ENCODE data around the gene PADI6.

DNA sequence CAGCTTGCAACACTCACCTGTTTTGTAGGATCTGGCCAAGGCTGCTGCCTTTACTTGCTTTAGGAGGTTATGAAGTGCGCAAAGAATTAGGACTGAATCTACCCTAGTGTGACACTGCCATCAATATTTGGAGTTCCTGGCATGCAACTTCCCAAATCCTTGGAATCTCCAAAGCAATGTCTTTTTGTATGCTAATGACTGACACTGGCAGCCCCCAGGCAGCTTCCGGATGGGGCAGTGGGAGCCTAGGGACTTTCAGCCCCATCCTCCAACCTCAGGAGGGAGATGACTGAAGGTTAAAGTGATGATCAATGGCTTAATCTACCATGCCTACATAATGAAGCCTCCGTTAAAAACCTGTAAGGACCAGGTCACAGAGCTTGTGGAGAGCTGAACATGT, 62.0 kb downstream of the PADI6 start:
- TF ChIP-seq EZH2phosphoT487 (IDR thresholded peaks at IDR 0.05), result no peak
- TF ChIP-seq, protein P1, sequence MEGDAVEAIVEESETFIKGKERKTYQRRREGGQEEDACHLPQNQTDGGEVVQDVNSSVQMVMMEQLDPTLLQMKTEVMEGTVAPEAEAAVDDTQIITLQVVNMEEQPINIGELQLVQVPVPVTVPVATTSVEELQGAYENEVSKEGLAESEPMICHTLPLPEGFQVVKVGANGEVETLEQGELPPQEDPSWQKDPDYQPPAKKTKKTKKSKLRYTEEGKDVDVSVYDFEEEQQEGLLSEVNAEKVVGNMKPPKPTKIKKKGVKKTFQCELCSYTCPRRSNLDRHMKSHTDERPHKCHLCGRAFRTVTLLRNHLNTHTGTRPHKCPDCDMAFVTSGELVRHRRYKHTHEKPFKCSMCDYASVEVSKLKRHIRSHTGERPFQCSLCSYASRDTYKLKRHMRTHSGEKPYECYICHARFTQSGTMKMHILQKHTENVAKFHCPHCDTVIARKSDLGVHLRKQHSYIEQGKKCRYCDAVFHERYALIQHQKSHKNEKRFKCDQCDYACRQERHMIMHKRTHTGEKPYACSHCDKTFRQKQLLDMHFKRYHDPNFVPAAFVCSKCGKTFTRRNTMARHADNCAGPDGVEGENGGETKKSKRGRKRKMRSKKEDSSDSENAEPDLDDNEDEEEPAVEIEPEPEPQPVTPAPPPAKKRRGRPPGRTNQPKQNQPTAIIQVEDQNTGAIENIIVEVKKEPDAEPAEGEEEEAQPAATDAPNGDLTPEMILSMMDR (IDR thresholded peaks at IDR 0.05), result no peak
- TF ChIP-seq EZH2 (IDR thresholded peaks at IDR 0.05), result no peak
